SU-DHL-6 (cell line): ENCODE data around the gene FYCO1.

Source experiments
- H2AFZ ChIP-seq: fragments of 200-600 bp; sonication (generic); 2 replicates; pipeline ENCODE4 v1.6.1; 2014; ENCODE audit warnings: low read depth, mild to moderate bottlenecking, moderate library complexity, mixed read lengths, antibody characterized with exemption, low read length; ENCODE audit not compliant: severe bottlenecking
- H3F3A ChIP-seq: fragments of 200-600 bp; shearing (Covaris generic); 2 replicates; pipeline ENCODE4 v1.6.0; 2016; ENCODE audit warnings: antibody characterized with exemption, mild to moderate bottlenecking; ENCODE audit not compliant: insufficient read depth
- H3K27ac ChIP-seq: fragments of 200-600 bp; sonication (generic); 2 replicates; pipeline ENCODE4 v1.5.1; 2016; ENCODE audit warnings: low read depth, mild to moderate bottlenecking, low read length, moderate library complexity, mixed read lengths
- H3K27me3 ChIP-seq: fragments of 200-600 bp; sonication (generic), shearing (Covaris generic); 2 replicates; pipeline ENCODE4 v1.6.0; 2014; ENCODE audit warnings: mild to moderate bottlenecking, low read length
- H3K36me3 ChIP-seq: fragments of 200-600 bp; sonication (generic); 2 replicates; pipeline ENCODE4 v1.6.1; 2014; ENCODE audit warnings: mild to moderate bottlenecking, low read length, mixed read lengths
- H3K4me2 ChIP-seq: fragments of 300-600, 200-600 bp; shearing (Covaris generic), sonication (generic); 2 replicates; pipeline ENCODE4 v1.6.0; 2014; ENCODE audit warnings: low read length, low read depth, mild to moderate bottlenecking; ENCODE audit not compliant: poor library complexity, severe bottlenecking
- H3K4me3 ChIP-seq: fragments of 200-600 bp; sonication (generic); 2 replicates; pipeline ENCODE4 v1.5.1; 2014; ENCODE audit warnings: antibody characterized with exemption, low read length, mild to moderate bottlenecking, mixed read lengths; ENCODE audit not compliant: insufficient read depth, poor library complexity, severe bottlenecking
- H3K79me2 ChIP-seq: fragments of 200-600 bp; sonication (generic); 2 replicates; pipeline ENCODE4 v1.6.1; 2014; ENCODE audit warnings: mild to moderate bottlenecking, low read length, moderate library complexity; ENCODE audit not compliant: insufficient read depth
- H3K9ac ChIP-seq: fragments of 200-600 bp; sonication (generic); 2 replicates; pipeline ENCODE4 v1.7.0; 2014; ENCODE audit warnings: mild to moderate bottlenecking, low read length
- H3K9me2 ChIP-seq: fragments of 200-600 bp; sonication (generic); replicated peaks from 2 replicates; pipeline ENCODE4 v1.6.1; 2014; ENCODE audit warnings: low read length; ENCODE audit not compliant: insufficient read depth
- H3K9me3 ChIP-seq: fragments of 200-600 bp; sonication (generic); 2 replicates; pipeline ENCODE4 v1.6.1; 2014; ENCODE audit warnings: low read length, mixed read lengths; ENCODE audit not compliant: insufficient read depth
- H4K20me1 ChIP-seq: fragments of 200-600 bp; sonication (generic); 2 replicates; pipeline ENCODE4 v1.6.1; 2014; ENCODE audit warnings: low read depth, mild to moderate bottlenecking, antibody characterized with exemption, low read length, moderate library complexity, mixed read lengths
- CTCF ChIP-seq: fragments of 200-600 bp; sonication (generic); IDR thresholded peaks from one replicate; pipeline ENCODE4 v1.5.1; 2017; ENCODE audit warnings: antibody characterized with exemption, mild to moderate bottlenecking, low read length, moderate library complexity; ENCODE audit not compliant: insufficient read depth, poor library complexity, severe bottlenecking
- EZH2phosphoT487 ChIP-seq: fragments of 200-600 bp; sonication (generic), shearing (Covaris generic); conservative IDR thresholded peaks from 2 replicates; pipeline ENCODE4 v1.6.1; 2018; ENCODE audit warnings: mild to moderate bottlenecking, antibody characterized with exemption, low read length, moderate library complexity, mixed read lengths

FYCO1 gene

GRCh38 chr3:46025139-46025538, 29.5 kb upstream of the FYCO1 start:
- no peaks in the 10 kb centered on the region for H3K79me2 ChIP-seq
- no peak overlapping the region for H3K4me2 ChIP-seq
- no peaks in the 10 kb centered on the region for H3K9me2 ChIP-seq
- H3K27ac ChIP-seq, result no peak overlapping the region
- H3K36me3 ChIP-seq, result no peaks in the 10 kb centered on the region
- no peak overlapping the region for H3K4me3 ChIP-seq
- H3F3A ChIP-seq, result no peaks in the 10 kb centered on the region
- no peak overlapping the region for H2AFZ ChIP-seq
- no peak overlapping the region for H3K9ac ChIP-seq
- H3K27me3 ChIP-seq, result no peaks in the 10 kb centered on the region
- no peak for TF ChIP-seq CTCF
- H3K9me3 ChIP-seq, result peaks cover 12% of the 10 kb centered on the region; the same call in 1 of the 2 replicates
- no peaks in the 10 kb centered on the region for H4K20me1 ChIP-seq

GRCh38 chr3:46024131-46024530, 28.5 kb upstream of the FYCO1 start:
- Histone ChIP-seq H2AFZ (no peak overlapping the region), H3K9ac (no peak overlapping the region), H3K9me3 (peaks cover 12% of the 10 kb centered on the region; the same call in 1 of the 2 replicates), H3K4me3 (no peak overlapping the region), H3K27me3 (no peaks in the 10 kb centered on the region), H3K79me2 (no peaks in the 10 kb centered on the region), H4K20me1 (no peaks in the 10 kb centered on the region), H3K27ac (no peak overlapping the region), H3K36me3 (no peaks in the 10 kb centered on the region), H3K9me2 (no peaks in the 10 kb centered on the region), H3K4me2 (no peak overlapping the region), H3F3A (no peaks in the 10 kb centered on the region)
- TF ChIP-seq CTCF, result no peak
- TF ChIP-seq EZH2phosphoT487, result no peak

GRCh38 chr3:46022909-46023785, 27.5 kb upstream of the FYCO1 start:
- no peak overlapping the region for H3K27ac ChIP-seq
- no peaks in the 10 kb centered on the region for H3K27me3 ChIP-seq
- no peaks in the 10 kb centered on the region for H3K9me2 ChIP-seq
- no peak overlapping the region for H3K9ac ChIP-seq
- H3K79me2 ChIP-seq, result no peaks in the 10 kb centered on the region
- no peak overlapping the region for H3K4me3 ChIP-seq
- peaks cover 12% of the 10 kb centered on the region; the same call in 1 of the 2 replicates for H3K9me3 ChIP-seq
- H4K20me1 ChIP-seq, result no peaks in the 10 kb centered on the region
- H3K36me3 ChIP-seq, result no peaks in the 10 kb centered on the region
- TF ChIP-seq CTCF (no peak), EZH2phosphoT487 (no peak)
- no peaks in the 10 kb centered on the region for H3F3A ChIP-seq
- H2AFZ ChIP-seq, result no peak overlapping the region
- H3K4me2 ChIP-seq, result no peak overlapping the region
